ENCODE data around the gene TRIM41. TPM values are rescaled to one million over a fixed set of nuclear protein-coding genes. Genes with fewer than 3 reads are reported as not detected.

The TRIM41 gene
- total RNA-seq (2014; rRNA removed; shearing (Covaris generic)) (8.7 and 9.7 TPM in 2 replicates), polyA plus RNA-seq (2016; fragmentation: Nextera tagmentation; extraction: Ambion mirVana) (6.2 and 7.3 TPM in 2 replicates)
- long read RNA-seq, partial matches to known transcripts, result 0 of 1 reads
- long read RNA-seq, other reads (novel, unspliced or antisense), result 1 of 1 reads

- Histone ChIP-seq H3K36me3 (ENCODE audit: insufficient read depth) (peaks cover 7% of the 10 kb centered on the region; the same call in 1 of the 2 replicates), H3K27ac (ENCODE audit: low read depth) (peak within 1 kb of the TSS; percentile 88), H4K20me1 (replicated peaks; ENCODE audit: insufficient read depth) (no peaks in the 10 kb centered on the region; the same call in 1 of the 2 replicates), H2AFZ (peak within 1 kb of the TSS; percentile 91), H3K4me3 (peak within 1 kb of the TSS; percentile 66), H3F3A (replicated peaks; ENCODE audit: low read depth) (peaks cover 8% of the 10 kb centered on the region; the same call in 1 of the 2 replicates), H3K79me2 (replicated peaks; ENCODE audit: insufficient read depth) (peaks cover 25% of the 10 kb centered on the region), H3K9me2 (ENCODE audit: insufficient read depth) (no peaks in the 10 kb centered on the region), H3K27me3 (ENCODE audit: insufficient read depth) (no peaks in the 10 kb centered on the region), H3K4me1 (ENCODE audit: insufficient read depth) (peaks cover 10% of the 10 kb centered on the region; the same call in 1 of the 2 replicates), H3K4me2 (peak within 1 kb of the TSS; percentile 82)
- no peak for TF ChIP-seq STAT1 (IDR thresholded peaks at IDR 0.05; ENCODE audit: unreplicated experiment)
- TF ChIP-seq POLR2AphosphoS5 (IDR thresholded peaks at IDR 0.05; ENCODE audit: low read depth), result peak; percentile 73
- no peak for TF ChIP-seq NANOG (IDR thresholded peaks at IDR 0.05; ENCODE audit: borderline replicate concordance)
- TF ChIP-seq REST (IDR thresholded peaks at IDR 0.05; ENCODE audit: unreplicated experiment), result no peak
- no peak for TF ChIP-seq EZH2phosphoT487 (IDR thresholded peaks at IDR 0.05; ENCODE audit: unreplicated experiment)
- TF ChIP-seq EZH2 (IDR thresholded peaks at IDR 0.05; ENCODE audit: low read depth, unreplicated experiment), result no peak
- TF ChIP-seq, protein P1, sequence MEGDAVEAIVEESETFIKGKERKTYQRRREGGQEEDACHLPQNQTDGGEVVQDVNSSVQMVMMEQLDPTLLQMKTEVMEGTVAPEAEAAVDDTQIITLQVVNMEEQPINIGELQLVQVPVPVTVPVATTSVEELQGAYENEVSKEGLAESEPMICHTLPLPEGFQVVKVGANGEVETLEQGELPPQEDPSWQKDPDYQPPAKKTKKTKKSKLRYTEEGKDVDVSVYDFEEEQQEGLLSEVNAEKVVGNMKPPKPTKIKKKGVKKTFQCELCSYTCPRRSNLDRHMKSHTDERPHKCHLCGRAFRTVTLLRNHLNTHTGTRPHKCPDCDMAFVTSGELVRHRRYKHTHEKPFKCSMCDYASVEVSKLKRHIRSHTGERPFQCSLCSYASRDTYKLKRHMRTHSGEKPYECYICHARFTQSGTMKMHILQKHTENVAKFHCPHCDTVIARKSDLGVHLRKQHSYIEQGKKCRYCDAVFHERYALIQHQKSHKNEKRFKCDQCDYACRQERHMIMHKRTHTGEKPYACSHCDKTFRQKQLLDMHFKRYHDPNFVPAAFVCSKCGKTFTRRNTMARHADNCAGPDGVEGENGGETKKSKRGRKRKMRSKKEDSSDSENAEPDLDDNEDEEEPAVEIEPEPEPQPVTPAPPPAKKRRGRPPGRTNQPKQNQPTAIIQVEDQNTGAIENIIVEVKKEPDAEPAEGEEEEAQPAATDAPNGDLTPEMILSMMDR (conservative IDR thresholded peaks at IDR 0.05; ENCODE audit: low read depth in 2 of 2), result 0 out of 4 replicates have a peak, but pooled peaks of 1 of the 2 experiments have one; percentile 7
- no peak for TF ChIP-seq ZNF114 (CRISPR knock-in tag; IDR thresholded peaks at IDR 0.05)
- TF ChIP-seq, protein P2, sequence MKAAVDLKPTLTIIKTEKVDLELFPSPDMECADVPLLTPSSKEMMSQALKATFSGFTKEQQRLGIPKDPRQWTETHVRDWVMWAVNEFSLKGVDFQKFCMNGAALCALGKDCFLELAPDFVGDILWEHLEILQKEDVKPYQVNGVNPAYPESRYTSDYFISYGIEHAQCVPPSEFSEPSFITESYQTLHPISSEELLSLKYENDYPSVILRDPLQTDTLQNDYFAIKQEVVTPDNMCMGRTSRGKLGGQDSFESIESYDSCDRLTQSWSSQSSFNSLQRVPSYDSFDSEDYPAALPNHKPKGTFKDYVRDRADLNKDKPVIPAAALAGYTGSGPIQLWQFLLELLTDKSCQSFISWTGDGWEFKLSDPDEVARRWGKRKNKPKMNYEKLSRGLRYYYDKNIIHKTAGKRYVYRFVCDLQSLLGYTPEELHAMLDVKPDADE (IDR thresholded peaks at IDR 0.05), result peak; percentile 90
- TF ChIP-seq ZNF462 (CRISPR knock-in tag; IDR thresholded peaks at IDR 0.05), result no peak
- TF ChIP-seq ZNF331 (CRISPR knock-in tag; IDR thresholded peaks at IDR 0.05; ENCODE audit: low read depth), result no peak
- no peak for TF ChIP-seq JUNB (IDR thresholded peaks at IDR 0.05; ENCODE audit: unreplicated experiment)
- peak; percentile 29; the same call in 1 of the 2 replicates for TF ChIP-seq CREB1 (CRISPR knock-in tag; IDR thresholded peaks at IDR 0.05; ENCODE audit: low read depth)
- Mint-ChIP-seq H3K4me3 (peak within 1 kb of the TSS; percentile 99), H3K27ac (peak within 1 kb of the TSS; percentile 97), H3K4me1 (peaks cover 20% of the 10 kb centered on the region), H3K27me3 (ENCODE audit: insufficient read depth, low read depth, poor library complexity) (peaks cover 50% of the 10 kb centered on the region), H3K9me3 (peaks cover 14% of the 10 kb centered on the region), H3K36me3 (ENCODE audit: low read depth) (peaks cover 14% of the 10 kb centered on the region; the same call in 2 of the 3 replicates)
- DNase-seq (ENCODE audit: low spot score), result peak; percentile 99
- ATAC-seq, result peak; percentile 55
Observed at GRCh38 chr5:181223058-181223728, at the start of gene TRIM41. Gene TRIM41 (plus strand): TSS chr5:181223281. CDS start chr5:181224000, 719 bp downstream.

All from GM23338 (cell line).